IPS-20b (cell line): ENCODE results near the gene STAT1.
"Not testable (repeated sequence)": the region's sequence is repeated elsewhere in the genome, so short reads cannot be mapped to it uniquely, and the experiment has no call there.

Experiments
- H3K27ac ChIP-seq: one replicate; pipeline ENCODE4 v1.5.1; 2013; ENCODE audit warnings: low read length
- H3K27me3 ChIP-seq: 2 replicates; pipeline ENCODE4 v1.6.1; 2013; ENCODE audit warnings: mild to moderate bottlenecking, low read length, inconsistent platforms; ENCODE audit not compliant: insufficient read depth
- H3K36me3 ChIP-seq: 2 replicates; pipeline ENCODE4 v1.6.1; 2013; ENCODE audit warnings: low read depth, mild to moderate bottlenecking, inconsistent platforms, low read length, moderate library complexity; ENCODE audit not compliant: insufficient read depth
- H3K4me1 ChIP-seq: 2 replicates; pipeline ENCODE4 v1.6.1; 2013; ENCODE audit warnings: mild to moderate bottlenecking, control low read depth, inconsistent platforms, low read length, moderate library complexity; ENCODE audit not compliant: insufficient read depth
- H3K4me3 ChIP-seq: 2 replicates; pipeline ENCODE4 v1.5.1; 2013; ENCODE audit warnings: mild to moderate bottlenecking, low read length, inconsistent platforms
- H3K9ac ChIP-seq: 2 replicates; pipeline ENCODE4 v1.6.1; 2013; ENCODE audit warnings: low read depth, mild to moderate bottlenecking, inconsistent platforms, low read length, moderate library complexity
- H3K9me3 ChIP-seq: 2 replicates; pipeline ENCODE4 v1.6.1; 2013; ENCODE audit warnings: mild to moderate bottlenecking, low read depth, low read length, inconsistent platforms; ENCODE audit not compliant: insufficient read depth

Gene STAT1

GRCh38 chr2:190963088-190963487, 50.9 kb downstream of the STAT1 start:
- H3K9ac ChIP-seq, result no peak overlapping the region
- H3K9me3 ChIP-seq, result no peaks in the 10 kb centered on the region
- no peaks in the 10 kb centered on the region for H3K4me1 ChIP-seq
- H3K27ac ChIP-seq, result no peak overlapping the region
- H3K36me3 ChIP-seq, result peaks cover 45% of the 10 kb centered on the region
- H3K27me3 ChIP-seq, result no peaks in the 10 kb centered on the region
- no peak overlapping the region for H3K4me3 ChIP-seq

DNA sequence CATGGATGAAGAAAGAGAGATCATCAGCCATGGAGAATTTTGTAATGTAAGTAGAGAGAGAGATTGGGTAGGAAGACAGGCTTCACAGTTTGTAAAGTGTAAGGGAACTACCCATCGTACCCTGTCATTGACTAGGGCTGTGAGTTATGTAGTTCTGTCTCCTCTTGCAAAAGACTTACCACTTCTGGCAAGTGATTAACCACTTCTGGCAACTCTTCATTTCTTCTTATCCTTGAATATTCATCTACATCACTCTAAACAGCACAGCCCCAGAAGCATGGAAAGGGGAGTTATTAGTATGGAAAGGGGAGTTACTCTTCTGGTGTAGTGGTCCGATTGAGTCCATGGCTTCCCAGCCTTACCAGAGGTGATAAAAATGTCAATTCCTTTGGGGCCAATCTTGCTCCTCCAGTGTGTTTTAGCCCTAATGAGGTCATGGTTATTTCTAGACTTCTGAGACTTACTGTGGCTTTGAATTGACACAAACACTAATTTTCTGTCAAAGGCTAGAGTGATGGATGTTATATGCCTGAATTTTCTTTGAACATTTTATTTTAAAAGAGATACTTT, 52.0 kb downstream of the STAT1 start:
- Histone ChIP-seq H3K36me3 (peaks cover 36% of the 10 kb centered on the region), H3K4me1 (no peaks in the 10 kb centered on the region), H3K4me3 (no peak overlapping the region), H3K27ac (no peak overlapping the region), H3K9me3 (no peaks in the 10 kb centered on the region), H3K9ac (no peak overlapping the region), H3K27me3 (no peaks in the 10 kb centered on the region)

- H3K4me1 ChIP-seq, H3K9me3 ChIP-seq, H3K27me3 ChIP-seq, H3K4me3 ChIP-seq, H3K9ac ChIP-seq, H3K27ac ChIP-seq: not testable (repeated sequence)
- peaks cover 31% of the 10 kb centered on the region for H3K36me3 ChIP-seq
Measured at GRCh38 chr2:190961117-190961516, 52.9 kb downstream of the STAT1 start.

GRCh38 chr2:190959911-190960788, 53.8 kb downstream of the STAT1 start:
- Histone ChIP-seq H3K9me3 (no peaks in the 10 kb centered on the region), H3K4me3 (no peak overlapping the region), H3K27me3 (no peaks in the 10 kb centered on the region), H3K4me1 (no peaks in the 10 kb centered on the region), H3K36me3 (peaks cover 22% of the 10 kb centered on the region), H3K9ac (no peak overlapping the region), H3K27ac (no peak overlapping the region)

DNA sequence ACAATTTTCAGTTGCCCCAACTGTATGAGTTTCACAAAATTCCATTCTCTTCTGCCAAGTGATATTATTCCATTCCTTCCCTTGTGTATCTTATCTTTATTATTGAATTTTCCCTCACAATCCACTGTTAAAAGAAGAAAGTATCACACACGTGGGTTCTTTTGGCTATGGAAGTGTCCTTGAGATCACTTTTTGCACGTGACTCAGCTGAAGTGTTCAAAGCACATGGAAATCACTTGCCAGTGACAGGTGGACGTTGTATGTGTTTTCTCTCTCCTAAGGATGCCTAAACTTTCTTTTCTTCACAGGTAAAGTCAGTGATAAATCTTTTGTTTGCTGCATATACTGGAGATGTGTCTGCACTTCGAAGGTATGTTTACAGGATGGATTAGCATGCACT, 60.7 kb downstream of the STAT1 start:
- Histone ChIP-seq H3K36me3 (no peaks in the 10 kb centered on the region), H3K4me3 (no peak overlapping the region), H3K4me1 (no peaks in the 10 kb centered on the region), H3K9me3 (no peaks in the 10 kb centered on the region), H3K27ac (no peak overlapping the region), H3K9ac (no peak overlapping the region), H3K27me3 (no peaks in the 10 kb centered on the region)

DNA sequence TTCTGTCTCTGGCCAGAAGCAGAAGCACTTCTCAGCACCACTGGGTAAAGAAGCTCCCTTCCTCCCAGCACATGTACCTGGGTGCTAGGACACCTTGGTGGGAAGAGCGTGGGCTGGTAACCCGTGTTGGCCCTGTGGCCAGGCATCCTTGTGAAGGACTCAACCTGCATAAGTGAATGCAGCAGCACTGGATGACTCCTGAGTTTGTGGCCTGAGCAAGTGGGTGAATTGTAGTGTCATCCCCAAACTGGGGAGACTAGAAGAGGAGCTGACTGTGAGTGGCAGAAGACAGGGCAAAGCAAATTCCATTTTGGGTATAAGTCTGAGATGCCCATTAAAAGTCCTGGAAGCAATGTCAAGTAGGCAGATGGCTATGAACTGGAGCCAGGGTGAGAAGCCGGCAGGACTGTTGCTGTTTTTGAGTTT, 63.4 kb downstream of the STAT1 start:
- Histone ChIP-seq H3K9ac (no peak overlapping the region), H3K4me3 (no peak overlapping the region), H3K27ac (no peak overlapping the region), H3K4me1 (0 out of 2 replicates have a peak, but pooled peaks cover 2% of the 10 kb centered on the region), H3K36me3 (no peaks in the 10 kb centered on the region), H3K27me3 (no peaks in the 10 kb centered on the region), H3K9me3 (no peaks in the 10 kb centered on the region)

DNA sequence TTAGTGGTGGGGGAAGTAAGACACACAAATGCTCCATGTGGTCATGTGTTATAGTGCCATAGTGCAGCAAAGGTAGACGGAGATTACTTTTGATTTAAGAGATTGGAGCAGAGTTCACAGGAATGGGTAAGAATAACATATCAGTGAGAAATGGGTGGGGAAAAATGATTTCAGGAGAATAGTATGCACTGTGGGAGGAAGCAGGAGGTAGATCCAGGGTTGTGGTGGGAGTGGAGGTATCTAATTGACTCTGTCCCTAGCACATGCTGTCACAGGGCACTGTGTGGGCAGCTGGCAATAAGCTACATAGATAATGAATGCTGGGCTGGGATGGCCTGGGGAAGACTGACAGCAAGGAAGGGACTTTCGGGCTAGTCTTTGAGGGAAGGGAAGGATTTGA, 65.3 kb downstream of the STAT1 start:
- 0 out of 2 replicates have a peak, but pooled peaks cover 2% of the 10 kb centered on the region for H3K4me1 ChIP-seq
- H3K36me3 ChIP-seq, result no peaks in the 10 kb centered on the region
- no peaks in the 10 kb centered on the region for H3K9me3 ChIP-seq
- no peaks in the 10 kb centered on the region for H3K27me3 ChIP-seq
- H3K9ac ChIP-seq, result no peak overlapping the region
- no peak overlapping the region for H3K4me3 ChIP-seq
- no peak overlapping the region for H3K27ac ChIP-seq

GRCh38 chr2:190947711-190948251, 66.2 kb downstream of the STAT1 start:
- no peaks in the 10 kb centered on the region for H3K27me3 ChIP-seq
- H3K4me1 ChIP-seq, result 0 out of 2 replicates have a peak, but pooled peaks cover 2% of the 10 kb centered on the region
- H3K9ac ChIP-seq, result no peak overlapping the region
- H3K9me3 ChIP-seq, result no peaks in the 10 kb centered on the region
- H3K4me3 ChIP-seq, result no peak overlapping the region
- no peak overlapping the region for H3K27ac ChIP-seq
- no peaks in the 10 kb centered on the region for H3K36me3 ChIP-seq

DNA sequence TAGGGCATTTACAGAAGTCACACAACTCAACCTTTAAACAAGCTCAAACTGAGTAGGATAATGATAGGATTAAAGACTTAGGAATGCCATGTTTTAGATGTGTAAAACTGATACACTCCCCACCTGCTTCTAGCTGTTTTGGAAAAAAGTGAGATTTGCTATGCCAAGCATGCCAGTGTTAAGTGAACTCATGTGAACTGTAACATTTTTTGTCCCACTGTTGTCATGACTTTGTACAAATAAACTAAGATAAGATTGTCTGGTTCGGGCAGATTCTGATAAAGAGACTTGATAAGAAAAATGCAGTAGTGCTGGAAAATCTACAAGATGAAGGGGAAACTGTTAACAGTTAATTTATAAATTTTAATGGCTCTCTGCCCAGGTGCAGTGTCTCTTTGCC, 66.8 kb downstream of the STAT1 start:
- H3K4me3 ChIP-seq, result no peak overlapping the region

DNA sequence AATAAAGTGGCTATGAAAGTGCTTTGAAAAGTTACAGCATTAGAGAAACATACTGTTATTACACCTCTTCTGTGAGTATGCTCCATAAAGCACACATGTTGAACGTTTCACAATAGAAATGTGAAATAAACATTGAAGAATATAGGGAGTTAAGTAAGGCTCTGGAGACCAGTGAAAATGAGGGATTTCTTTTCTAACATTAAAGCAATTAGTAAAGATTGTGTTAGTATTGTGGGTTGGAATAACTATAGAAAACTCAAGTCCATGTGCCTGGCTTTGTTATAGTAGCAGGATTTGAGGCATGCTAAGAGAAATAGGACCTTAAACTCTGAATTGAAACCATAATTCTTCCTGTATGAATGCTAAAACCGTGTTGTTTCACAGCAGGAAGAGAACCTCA, 70.3 kb downstream of the STAT1 start:
- Histone ChIP-seq H3K9ac (no peak overlapping the region), H3K4me1 (peaks cover 3% of the 10 kb centered on the region; the same call in 1 of the 2 replicates), H3K27me3 (no peaks in the 10 kb centered on the region), H3K4me3 (no peak overlapping the region), H3K27ac (no peak overlapping the region), H3K9me3 (no peaks in the 10 kb centered on the region), H3K36me3 (no peaks in the 10 kb centered on the region)

More for the DNA sequence above, 66.8 kb downstream of the STAT1 start:
- 0 out of 2 replicates have a peak, but pooled peaks cover 2% of the 10 kb centered on the region for H3K4me1 ChIP-seq
- no peaks in the 10 kb centered on the region for H3K27me3 ChIP-seq
- no peak overlapping the region for H3K9ac ChIP-seq
- no peak overlapping the region for H3K27ac ChIP-seq
- H3K36me3 ChIP-seq, result no peaks in the 10 kb centered on the region
- H3K9me3 ChIP-seq, result no peaks in the 10 kb centered on the region

DNA sequence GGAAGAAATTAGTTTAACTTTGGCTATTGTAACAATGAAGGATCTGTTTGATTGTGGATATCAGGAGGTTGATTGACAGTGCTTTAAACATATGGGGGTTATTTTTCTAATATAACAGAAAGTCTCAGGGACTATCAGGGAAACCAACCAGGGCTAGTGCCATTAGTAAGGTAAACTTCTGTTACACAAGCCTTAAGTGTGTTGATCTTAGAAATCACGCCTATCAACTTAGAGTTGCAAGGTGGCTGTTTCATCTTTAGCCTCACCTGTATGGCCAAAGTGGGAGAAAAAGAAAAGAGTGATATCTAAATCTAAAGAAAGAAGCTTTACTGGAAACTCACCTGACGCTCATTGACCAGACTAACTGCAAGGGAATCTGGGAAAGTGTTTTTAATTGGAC, 71.3 kb downstream of the STAT1 start:
- Histone ChIP-seq H3K27me3 (no peaks in the 10 kb centered on the region), H3K4me1 (peaks cover 9% of the 10 kb centered on the region; the same call in 1 of the 2 replicates), H3K27ac (no peak overlapping the region), H3K9ac (no peak overlapping the region), H3K9me3 (no peaks in the 10 kb centered on the region), H3K36me3 (no peaks in the 10 kb centered on the region), H3K4me3 (no peak overlapping the region)

DNA sequence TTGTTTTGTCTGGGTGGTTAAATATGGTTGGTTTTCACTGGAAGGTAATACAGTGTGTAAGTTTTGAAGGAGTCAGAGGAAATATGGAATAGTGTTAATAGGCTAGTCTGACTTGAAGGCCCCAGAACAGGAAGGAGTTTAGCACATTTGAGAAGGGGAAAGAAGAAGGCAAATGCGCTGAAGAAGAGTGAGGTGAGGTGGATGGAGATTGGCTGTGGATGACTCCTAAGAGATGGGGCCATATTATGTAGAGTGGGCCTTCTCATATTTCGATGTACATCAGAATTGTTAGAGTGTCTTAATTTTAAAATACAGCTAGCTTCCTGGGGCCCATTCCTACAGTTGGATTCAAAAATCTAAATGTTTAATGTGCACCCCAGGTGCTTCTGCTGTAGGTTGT, 72.4 kb downstream of the STAT1 start:
- Histone ChIP-seq H3K9me3 (no peaks in the 10 kb centered on the region), H3K4me3 (no peak overlapping the region), H3K9ac (no peak overlapping the region), H3K27ac (no peak overlapping the region), H3K36me3 (no peaks in the 10 kb centered on the region), H3K4me1 (peaks cover 16% of the 10 kb centered on the region; the same call in 1 of the 2 replicates), H3K27me3 (no peaks in the 10 kb centered on the region)
